Mesenchymal stem cell (in vitro differentiated cells and primary cell): ENCODE data around the gene MPDU1.
A peak's percentile ranks its signal among the peaks of the same experiment; 100 is the strongest.
"Not testable (repeated sequence)": the region's sequence is repeated elsewhere in the genome, so short reads cannot be mapped to it uniquely, and the experiment has no call there.

Source experiments
- DNase-seq: peaks from one replicate; pipeline ENCODE4 v3.0.0-alpha.2; 2013
- H2AFZ ChIP-seq: one replicate; pipeline ENCODE4 v1.6.1; 2013; ENCODE audit warnings: low read depth, mild to moderate bottlenecking, control low read depth, inconsistent platforms, low read length, moderate library complexity
- H2AK5ac ChIP-seq: 2 replicates; pipeline ENCODE4 v1.6.1; 2013; ENCODE audit warnings: low read length, moderate library complexity, mild to moderate bottlenecking, inconsistent platforms; ENCODE audit not compliant: severe bottlenecking
- H2BK120ac ChIP-seq: one replicate; pipeline ENCODE4 v1.6.1; 2013; ENCODE audit warnings: low read depth, mild to moderate bottlenecking, inconsistent platforms, low read length, moderate library complexity
- H2BK12ac ChIP-seq, 2 experiments: one replicate each; pipeline ENCODE4 v1.6.1; 2013; ENCODE audit warnings: inconsistent platforms in 2 of 2, low read length in 2 of 2, mild to moderate bottlenecking in 2 of 2, moderate library complexity in 2 of 2, control low read depth in 1 of 2
- H2BK15ac ChIP-seq: one replicate; pipeline ENCODE4 v1.6.1; 2013; ENCODE audit warnings: mild to moderate bottlenecking, low read depth, inconsistent platforms; ENCODE audit not compliant: poor library complexity, severe bottlenecking
- H2BK5ac ChIP-seq: 2 replicates; pipeline ENCODE4 v1.6.1; 2013; ENCODE audit warnings: low read depth, mild to moderate bottlenecking, low read length, control low read depth, inconsistent platforms; ENCODE audit not compliant: poor library complexity, severe bottlenecking
- H3K14ac ChIP-seq, 2 experiments: one replicate each; pipeline ENCODE4 v1.6.1; 2013; ENCODE audit warnings: inconsistent platforms in 2 of 2, low read length in 2 of 2, control low read depth in 1 of 2, mild to moderate bottlenecking in 1 of 2, moderate library complexity in 1 of 2
- H3K18ac ChIP-seq, 2 experiments: one replicate each; pipeline ENCODE4 v1.6.1; 2013; ENCODE audit warnings: inconsistent platforms in 2 of 2, low read length in 2 of 2, control low read depth in 1 of 2, low read depth in 1 of 2, mild to moderate bottlenecking in 1 of 2
- H3K23ac ChIP-seq, 2 experiments: one replicate each; pipeline ENCODE4 v1.6.1; 2013; ENCODE audit warnings: inconsistent platforms in 2 of 2, low read length in 2 of 2, mild to moderate bottlenecking in 2 of 2, moderate library complexity in 2 of 2, control low read depth in 1 of 2
- H3K27ac ChIP-seq: 2 replicates; pipeline ENCODE4 v1.5.1; 2013; ENCODE audit warnings: mild to moderate bottlenecking, moderate library complexity, low read length, control low read depth, inconsistent platforms; ENCODE audit not compliant: poor library complexity, severe bottlenecking
- H3K27me3 ChIP-seq, 2 experiments: 2 replicates each; pipeline versions ENCODE4 v1.6.1 to v1.7.0; 2013; ENCODE audit warnings: low read length in 2 of 2, mild to moderate bottlenecking in 2 of 2, moderate library complexity in 2 of 2, control low read depth in 1 of 2, inconsistent platforms in 1 of 2; ENCODE audit not compliant: control insufficient read depth in 1 of 2, insufficient read depth in 1 of 2
- H3K36me3 ChIP-seq, 2 experiments: 2 replicates each; pipeline versions ENCODE4 v1.6.1 to v1.7.0; 2013; ENCODE audit warnings: low read length in 2 of 2, control low read depth in 1 of 2, inconsistent platforms in 1 of 2, low read depth in 1 of 2, mild to moderate bottlenecking in 1 of 2; ENCODE audit not compliant: insufficient read depth in 2 of 2, control insufficient read depth in 1 of 2
- H3K4ac ChIP-seq, 2 experiments: one replicate each; pipeline ENCODE4 v1.6.1; 2013; ENCODE audit warnings: inconsistent platforms in 2 of 2, low read length in 2 of 2, mild to moderate bottlenecking in 2 of 2, moderate library complexity in 2 of 2, control low read depth in 1 of 2, low read depth in 1 of 2
- H3K4me1 ChIP-seq: 2 replicates; pipeline ENCODE4 v1.6.1; 2013; ENCODE audit warnings: low read depth, low read length, control low read depth; ENCODE audit not compliant: control insufficient read depth, insufficient read depth
- H3K4me2 ChIP-seq: 2 replicates; pipeline ENCODE4 v1.6.1; 2013; ENCODE audit warnings: low read length, mild to moderate bottlenecking, inconsistent platforms; ENCODE audit not compliant: poor library complexity, severe bottlenecking
- H3K4me3 ChIP-seq, 2 experiments: 2 replicates each; pipeline versions ENCODE4 v1.5.1 to v1.7.0; 2013; ENCODE audit warnings: low read length in 2 of 2, mild to moderate bottlenecking in 2 of 2, control low read depth in 1 of 2, low read depth in 1 of 2; ENCODE audit not compliant: insufficient read depth in 1 of 2
- H3K79me1 ChIP-seq: replicated peaks from 2 replicates; pipeline ENCODE4 v1.6.1; 2013; ENCODE audit warnings: mild to moderate bottlenecking, control low read depth, low read length, inconsistent platforms; ENCODE audit not compliant: poor library complexity, severe bottlenecking
- H3K9ac ChIP-seq: 2 replicates; pipeline ENCODE4 v1.7.0; 2013; ENCODE audit warnings: mild to moderate bottlenecking, low read length, moderate library complexity
- H3K9me3 ChIP-seq: 2 replicates; pipeline ENCODE4 v1.7.0; 2013; ENCODE audit warnings: mild to moderate bottlenecking, low read length; ENCODE audit not compliant: control insufficient read depth
- H4K8ac ChIP-seq: one replicate; pipeline ENCODE4 v1.6.1; 2013; ENCODE audit warnings: inconsistent platforms, mild to moderate bottlenecking, low read length, moderate library complexity
- H4K91ac ChIP-seq: one replicate; pipeline ENCODE4 v1.6.1; 2013; ENCODE audit warnings: mild to moderate bottlenecking, low read length, inconsistent platforms
- WGBS: methylation state at CpG from one replicate; pipeline ENCODE4 v1.1.7; 2013; ENCODE audit warnings: mixed read lengths; 5-methylcytosine and 5-hydroxymethylcytosine counted together

MPDU1 gene

GRCh38 chr17:7623661-7624060 is 40.0 kb downstream of the MPDU1 start:
- Histone ChIP-seq H3K27me3 (no peaks in the 10 kb centered on the region), H3K4me3 (no peak overlapping the region), H2AFZ (no peak overlapping the region), H3K23ac (no peak overlapping the region), H3K36me3 (peaks cover 3 to 6% of the 10 kb centered on the region in 2 experiments), H3K4me1 (peaks cover 7% of the 10 kb centered on the region), H3K14ac (no peak overlapping the region), H3K4ac (no peak overlapping the region), H2BK120ac (no peak overlapping the region), H2BK5ac (no peak overlapping the region), H3K4me2 (no peak overlapping the region), H3K18ac (no peak overlapping the region), H4K8ac (no peak overlapping the region), H4K91ac (no peak overlapping the region), H2BK12ac (no peak overlapping the region), H3K9ac (no peak overlapping the region), H3K9me3 (no peaks in the 10 kb centered on the region), H3K27ac (no peak overlapping the region), H2BK15ac (no peak overlapping the region), H2AK5ac (no peak overlapping the region), H3K79me1 (peaks cover 9% of the 10 kb centered on the region)
- no peak for DNase-seq
- 90% methylated on average over 5 of the region's 5 CpGs for WGBS

- 98% methylated on average over 16 of the region's 16 CpGs for WGBS
- not testable (repeated sequence) for H3K18ac ChIP-seq, DNase-seq
Measured at GRCh38 chr17:7625749-7626148, 42.1 kb downstream of the MPDU1 start.

GRCh38 chr17:7626307-7626706 is 42.7 kb downstream of the MPDU1 start:
- Histone ChIP-seq H2AK5ac (peak overlapping the region; percentile 55), H3K4me2 (peak overlapping the region; percentile 52)

More at GRCh38 chr17:7625749-7626148, 42.1 kb downstream of the MPDU1 start:
- not testable (repeated sequence) for H3K27me3 ChIP-seq, H2AK5ac ChIP-seq, H3K27ac ChIP-seq, H3K9ac ChIP-seq, H3K23ac ChIP-seq, H3K4me3 ChIP-seq, H2BK15ac ChIP-seq, H3K79me1 ChIP-seq, H2BK120ac ChIP-seq, H4K8ac ChIP-seq, H2BK12ac ChIP-seq, H3K9me3 ChIP-seq, H3K4me2 ChIP-seq, H2BK5ac ChIP-seq, H3K36me3 ChIP-seq, H3K14ac ChIP-seq, H3K4me1 ChIP-seq, H3K4ac ChIP-seq, H2AFZ ChIP-seq, H4K91ac ChIP-seq

GRCh38 chr17:7626956-7627249 is 43.3 kb downstream of the MPDU1 start:
- peak; percentile 27 for DNase-seq
- Histone ChIP-seq H2BK120ac (no peak overlapping the region), H3K36me3 (peaks cover 3 to 6% of the 10 kb centered on the region in 2 experiments), H3K27ac (peak overlapping the region; percentile 93), H2AFZ (no peak overlapping the region), H3K27me3 (no peaks in the 10 kb centered on the region), H2AK5ac (no peak overlapping the region), H4K8ac (no peak overlapping the region), H2BK5ac (no peak overlapping the region), H3K4me2 (peak overlapping the region; percentile 52), H3K9me3 (no peaks in the 10 kb centered on the region), H3K23ac (no peak overlapping the region), H3K14ac (no peak overlapping the region), H4K91ac (no peak overlapping the region), H3K4me3 (peak overlapping the region; percentile 58 to 93), H3K18ac (peak overlapping the region in 1 of 2 experiments; percentile 88), H3K9ac (peak overlapping the region; percentile 98), H3K4me1 (peaks cover 7% of the 10 kb centered on the region), H3K79me1 (peaks cover 9% of the 10 kb centered on the region), H3K4ac (peak overlapping the region in 1 of 2 experiments; percentile 86), H2BK15ac (no peak overlapping the region), H2BK12ac (peak overlapping the region in 1 of 2 experiments; percentile 29)
- 19% methylated on average over 5 of the region's 6 CpGs for WGBS

More at GRCh38 chr17:7626307-7626706, 42.7 kb downstream of the MPDU1 start:
- Histone ChIP-seq H2AFZ (no peak overlapping the region), H2BK120ac (no peak overlapping the region), H2BK12ac (no peak overlapping the region), H4K8ac (peak overlapping the region; percentile 9), H3K36me3 (peaks cover 3 to 6% of the 10 kb centered on the region in 2 experiments), H3K4ac (no peak overlapping the region), H3K14ac (no peak overlapping the region), H2BK5ac (no peak overlapping the region), H2BK15ac (no peak overlapping the region), H3K27me3 (no peaks in the 10 kb centered on the region), H3K23ac (no peak overlapping the region), H3K18ac (no peak overlapping the region), H3K9me3 (no peaks in the 10 kb centered on the region), H4K91ac (no peak overlapping the region), H3K79me1 (peaks cover 9% of the 10 kb centered on the region), H3K9ac (peak overlapping the region; percentile 98), H3K4me1 (peaks cover 7% of the 10 kb centered on the region), H3K4me3 (peak overlapping the region in 1 of 2 experiments; percentile 93), H3K27ac (no peak overlapping the region)
- no peak for DNase-seq
- 90% methylated on average over 7 of the region's 7 CpGs for WGBS
